ENCODE data around the gene HOXA5. TPM values are rescaled to one million over a fixed set of nuclear protein-coding genes. Genes with fewer than 3 reads are reported as not detected.

HOXA5 gene
- total RNA-seq, 1 experiment from 2014 or later: 7.5 TPM

DNA sequence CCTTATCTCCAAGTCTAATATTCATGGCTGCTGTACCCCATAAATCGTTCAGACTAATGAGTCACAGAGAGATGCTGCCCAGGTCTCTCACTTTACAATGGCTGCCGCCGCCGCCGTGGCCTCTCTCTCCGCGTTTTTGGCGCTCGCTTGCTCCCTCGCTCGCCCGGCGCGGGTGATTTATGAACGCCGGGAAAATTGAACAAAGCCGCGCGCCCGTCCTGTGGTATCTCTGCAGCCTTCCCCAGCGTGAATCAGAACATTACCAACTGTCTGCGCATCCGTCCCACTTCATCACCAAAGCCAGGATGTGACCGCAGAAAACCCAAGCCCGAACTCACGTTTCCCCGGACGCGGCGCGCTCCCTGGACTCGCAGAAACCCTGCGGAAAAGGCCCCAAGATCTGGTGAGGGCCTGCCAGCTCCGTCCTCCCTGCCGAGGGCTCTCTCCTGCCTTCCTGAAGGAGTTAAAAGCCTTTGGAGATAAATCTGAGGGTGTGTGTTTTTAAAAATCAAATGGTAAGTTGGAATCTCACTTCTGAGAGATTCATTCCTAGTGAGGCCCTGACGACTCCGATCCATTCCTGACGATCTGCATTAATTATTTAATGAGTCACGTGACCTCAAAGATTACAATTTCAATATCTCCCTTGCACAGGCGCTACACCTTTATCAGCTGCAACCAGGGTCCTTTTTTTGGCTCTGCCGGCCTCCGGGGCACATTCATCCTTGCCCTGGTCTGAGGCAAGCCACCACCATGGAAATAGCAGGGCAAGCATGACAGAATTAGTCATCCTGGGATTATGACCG lies 19.2 kb downstream of the HOXA5 start:
- DNase-seq (ENCODE audit: extremely low read depth, low read depth): no peak

DNA sequence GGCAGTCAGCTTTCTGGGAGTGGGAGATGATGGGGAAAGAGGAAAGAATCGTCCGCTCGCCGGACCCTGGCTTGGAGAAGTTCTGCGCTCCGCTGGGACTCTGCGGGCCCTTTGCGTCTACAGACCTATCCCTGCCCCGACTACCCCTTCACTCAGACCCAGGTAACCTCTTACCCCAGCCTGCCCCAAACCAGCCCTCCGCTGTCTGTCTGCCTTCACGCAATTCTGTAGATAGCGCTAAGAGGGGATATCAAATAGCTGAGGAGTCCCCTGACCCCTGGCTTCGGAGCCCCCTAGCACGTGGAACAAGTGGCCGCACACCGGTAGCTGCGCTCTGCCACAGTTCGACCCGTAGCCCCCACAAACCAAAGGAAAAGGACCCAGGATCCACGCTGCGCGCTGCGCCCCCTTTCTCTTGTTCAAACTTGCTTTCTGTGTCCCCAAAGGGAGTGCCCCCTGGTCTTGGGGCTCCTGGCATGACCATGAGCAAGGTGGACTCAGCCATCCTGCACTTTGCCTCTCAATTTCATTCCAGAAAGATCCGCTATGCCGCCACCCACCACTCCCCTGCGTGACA lies 19.9 kb downstream of the HOXA5 start:
- no peak for DNase-seq (ENCODE audit: extremely low read depth, low read depth)

DNA sequence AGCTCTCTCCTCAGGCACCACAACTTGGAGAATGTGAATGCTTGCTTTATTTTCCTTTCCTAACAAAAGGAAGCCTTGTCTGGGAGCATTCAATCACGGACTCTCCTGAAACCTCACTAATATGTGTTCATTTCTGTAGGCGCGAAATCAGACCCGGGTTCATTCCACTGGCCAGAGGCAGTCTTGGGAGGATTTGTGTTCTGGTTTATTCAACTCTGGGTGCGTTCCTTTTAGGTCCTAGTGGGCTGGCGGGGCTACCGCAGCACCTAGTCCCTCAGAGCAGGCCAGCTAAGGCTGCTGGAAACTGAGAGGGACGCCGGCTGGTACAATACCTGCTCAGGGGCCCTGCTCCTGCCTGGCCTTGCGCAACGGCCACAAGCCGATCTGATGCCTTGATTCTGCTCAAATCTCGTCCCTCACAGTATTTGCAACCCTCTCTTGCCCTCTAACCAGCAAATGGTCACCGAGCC lies 20.4 kb downstream of the HOXA5 start:
- no peak for DNase-seq (ENCODE audit: extremely low read depth, low read depth)

GRCh38 chr7:27122077-27122910 lies 21.2 kb downstream of the HOXA5 start:
- no peak for DNase-seq (ENCODE audit: extremely low read depth, low read depth)

GRCh38 chr7:27121684-27122076 lies 21.8 kb downstream of the HOXA5 start:
- no peak for DNase-seq (ENCODE audit: extremely low read depth, low read depth)

DNA sequence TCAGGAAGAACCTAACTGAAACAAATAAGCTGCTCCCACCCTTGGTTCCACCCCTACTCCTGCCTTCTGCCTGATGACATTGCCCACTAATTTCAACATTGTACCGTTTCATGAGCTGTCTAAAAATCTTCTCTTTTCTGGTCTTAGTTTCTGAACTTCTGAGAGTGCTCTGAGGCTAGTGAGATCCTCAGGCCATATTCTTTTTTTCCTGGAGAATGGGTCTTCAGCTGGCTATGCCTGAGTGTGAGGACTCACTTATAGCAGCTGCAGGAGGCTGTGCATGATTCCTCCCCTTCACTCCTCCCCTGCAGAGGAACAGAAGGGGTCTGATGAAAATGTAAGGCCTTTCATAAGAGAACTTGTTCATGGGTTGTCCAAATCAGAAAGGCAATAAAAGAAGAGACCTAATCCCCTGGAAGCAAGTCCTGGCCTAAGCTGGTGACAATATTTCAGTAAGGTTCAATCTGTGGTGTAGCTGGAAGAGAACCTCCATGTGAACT lies 24.0 kb downstream of the HOXA5 start:
- DNase-seq (ENCODE audit: extremely low read depth, low read depth): no peak

DNA sequence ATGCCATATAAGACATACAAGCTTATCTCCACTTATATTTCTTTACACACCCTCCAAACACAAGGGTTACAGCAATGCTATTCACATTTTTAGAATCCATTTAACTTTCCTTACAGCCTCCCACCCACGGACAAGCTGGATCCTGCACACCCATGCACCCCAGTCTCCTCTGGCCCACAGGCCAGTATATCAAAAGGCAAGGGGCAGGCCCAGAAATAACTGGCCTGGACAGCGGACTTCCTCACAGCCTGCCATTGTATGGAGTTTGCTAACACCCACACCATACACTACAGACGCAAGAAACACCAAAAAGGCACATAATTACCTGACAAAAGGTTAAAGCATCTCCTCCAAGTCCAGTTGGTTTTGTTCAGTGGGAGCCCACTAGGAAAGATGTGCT lies 24.9 kb downstream of the HOXA5 start:
- DNase-seq (ENCODE audit: extremely low read depth, low read depth): no peak

GRCh38 chr7:27117887-27118491 lies 25.5 kb downstream of the HOXA5 start:
- no peak for DNase-seq (ENCODE audit: extremely low read depth, low read depth)

DNA sequence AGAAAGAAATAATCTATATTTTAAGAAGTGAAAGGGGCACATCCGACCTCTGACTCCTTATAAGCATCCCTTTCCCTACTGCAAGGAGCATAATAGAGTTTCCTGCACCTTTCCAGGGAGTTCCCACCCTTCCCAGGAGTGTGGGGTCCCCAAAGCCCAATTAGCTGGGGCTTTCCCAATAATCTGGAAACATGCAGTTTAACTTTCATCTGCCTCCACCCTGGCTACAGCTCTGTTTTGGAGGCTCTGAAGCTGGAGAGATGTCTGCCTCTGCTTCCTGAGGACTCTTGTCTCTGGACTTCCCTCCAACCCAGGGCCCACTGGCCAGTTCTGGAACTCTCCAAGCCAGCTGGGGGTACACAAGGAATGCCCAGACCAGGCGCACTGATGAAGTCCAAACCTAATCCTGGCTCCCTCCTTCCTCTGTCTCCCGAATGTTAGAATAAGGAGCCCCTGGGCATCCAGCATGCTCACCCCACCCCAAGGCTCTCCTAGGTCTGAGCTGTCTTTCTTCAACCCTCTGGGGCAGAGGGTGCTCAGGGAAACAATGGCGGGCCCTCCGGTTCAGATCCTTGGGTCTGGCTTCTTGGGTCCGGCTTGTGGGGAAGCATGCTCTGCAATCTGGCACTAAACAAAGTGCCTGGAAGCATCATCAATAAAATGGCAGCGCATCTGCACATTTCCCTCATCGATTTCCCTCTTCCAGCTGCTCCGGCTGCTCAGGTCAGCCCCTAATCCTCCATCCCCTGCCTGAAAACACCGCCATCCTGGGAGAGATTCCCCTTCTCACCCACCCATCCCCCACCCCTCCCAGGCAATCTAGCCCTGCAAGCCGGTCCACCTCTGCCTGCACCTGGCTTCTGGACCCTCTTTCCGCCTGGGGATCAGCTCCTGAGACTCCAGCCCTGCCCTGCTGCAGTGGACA lies 26.3 kb downstream of the HOXA5 start:
- no peak for DNase-seq (ENCODE audit: extremely low read depth, low read depth)

GRCh38 chr7:27116031-27116961 lies 27.2 kb downstream of the HOXA5 start:
- DNase-seq (ENCODE audit: extremely low read depth, low read depth): no peak

DNA sequence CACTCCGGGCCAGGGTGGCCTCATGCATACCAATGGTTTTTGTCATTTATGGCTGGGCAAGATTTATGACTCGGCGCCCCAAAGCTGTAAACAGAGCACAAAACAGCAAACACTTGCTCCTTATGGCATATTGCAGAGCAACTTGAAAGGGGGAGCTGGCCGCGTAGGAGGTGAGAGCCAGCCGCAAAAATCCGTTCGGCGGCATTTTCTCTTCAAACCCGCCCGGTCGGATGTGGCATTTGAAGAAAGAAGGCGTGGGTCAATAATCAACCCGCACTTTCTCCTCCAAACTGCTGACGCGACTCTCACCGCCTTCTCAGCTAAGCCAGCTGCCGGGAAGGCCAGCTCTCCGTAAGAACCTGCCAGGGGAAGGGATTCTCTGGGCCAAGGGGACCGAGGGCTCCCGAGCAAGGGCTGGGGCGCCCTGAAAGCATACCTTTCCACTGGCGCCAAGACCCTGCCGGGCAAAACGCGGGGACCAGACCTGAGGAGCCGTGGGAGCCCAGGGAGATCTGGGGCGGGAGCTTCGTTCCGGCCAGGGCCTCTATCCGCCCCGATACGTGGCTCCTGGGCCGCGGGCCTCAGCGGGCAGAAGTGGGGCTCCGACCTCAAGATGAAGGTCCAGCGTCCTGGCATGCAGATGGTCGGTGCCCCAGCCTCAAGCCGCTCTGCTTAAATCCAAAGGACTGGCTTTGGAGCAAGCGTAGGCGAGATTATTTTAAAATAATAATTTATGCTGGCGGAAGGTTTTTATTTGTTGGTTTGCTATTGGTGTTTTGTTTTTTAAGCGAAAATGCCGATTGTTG lies 28.1 kb downstream of the HOXA5 start:
- DNase-seq (ENCODE audit: extremely low read depth, low read depth): peak; percentile 67

- DNase-seq (ENCODE audit: extremely low read depth, low read depth): no peak
Observed at GRCh38 chr7:27114881-27115220, 28.6 kb downstream of the HOXA5 start.

DNA sequence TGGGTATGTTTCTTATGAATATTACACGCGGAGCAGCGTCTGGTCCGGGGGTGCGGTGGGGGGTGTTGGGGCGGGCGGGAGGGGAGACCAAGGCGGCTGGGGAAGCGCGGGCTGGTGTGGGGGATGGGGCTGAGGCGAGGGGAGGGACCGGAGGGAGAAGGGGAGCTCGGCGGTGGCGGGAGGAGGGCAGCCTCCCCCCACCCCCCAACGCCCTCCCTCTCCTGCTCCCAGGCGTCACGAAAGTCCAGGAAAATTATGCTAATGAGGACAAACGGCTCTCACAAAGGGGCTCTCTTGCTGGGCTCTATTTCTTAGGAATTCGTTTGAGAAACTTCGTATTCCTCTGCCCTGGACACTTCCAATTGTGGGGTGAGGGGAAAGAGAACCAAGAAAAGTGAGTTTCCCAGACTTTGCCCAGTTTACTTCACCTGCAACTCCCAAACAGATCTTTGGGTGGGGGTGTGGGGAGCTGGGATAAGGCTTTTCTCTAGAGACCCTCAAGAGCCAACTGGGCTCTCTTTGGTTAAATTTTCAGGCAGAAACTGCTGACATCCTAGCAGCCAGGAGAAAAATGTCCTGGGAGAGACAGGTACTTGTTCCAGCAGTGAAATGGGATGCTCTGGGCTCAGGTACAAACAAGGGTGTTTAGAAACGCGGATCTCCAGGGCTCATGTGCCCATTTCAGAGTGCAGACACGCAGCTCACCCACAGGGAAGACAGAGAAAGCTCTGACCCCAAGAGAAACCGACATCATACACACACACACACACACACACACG lies 29.3 kb downstream of the HOXA5 start:
- peak; percentile 64 for DNase-seq (ENCODE audit: extremely low read depth, low read depth)

- peak; percentile 73 for DNase-seq (ENCODE audit: extremely low read depth, low read depth)
Observed at GRCh38 chr7:27112955-27113949, 30.2 kb downstream of the HOXA5 start.

- no peak for DNase-seq (ENCODE audit: extremely low read depth, low read depth)
Observed at GRCh38 chr7:27112361-27112760, 31.1 kb downstream of the HOXA5 start.

DNA sequence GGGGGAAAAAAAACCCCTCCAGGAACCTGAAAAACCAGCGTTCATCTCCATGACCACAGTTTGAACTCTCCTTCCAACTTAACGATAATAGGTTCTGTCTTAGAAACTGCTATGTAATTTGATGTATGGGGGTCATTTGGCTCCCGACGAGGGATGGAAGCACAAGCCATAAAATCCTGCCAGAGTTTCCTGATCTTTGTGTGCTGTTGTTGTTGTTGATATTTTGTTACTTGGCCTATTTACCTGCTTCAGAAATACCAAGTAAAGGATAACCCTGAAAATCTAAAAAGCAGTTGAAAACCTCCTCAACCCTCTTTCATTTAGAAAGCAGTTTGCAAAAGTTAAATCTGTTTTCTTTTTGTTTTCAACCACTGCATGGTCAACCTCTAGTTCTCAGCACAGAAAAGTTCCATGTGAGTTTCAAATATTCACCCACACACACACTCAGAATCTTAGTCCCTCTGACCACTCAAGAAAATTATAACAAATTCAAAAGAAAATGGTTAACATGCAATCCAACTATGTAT lies 31.7 kb downstream of the HOXA5 start:
- no peak for DNase-seq (ENCODE audit: extremely low read depth, low read depth)

Measured in NCI-H460 (cell line).